Stimulated activated CD4-positive, alpha-beta T cell treated with anti-CD3 and anti-CD28 coated beads, Interleukin-15, amount 100 ng/mL, for 48 hours (primary cell): Measurements from ENCODE around the gene CPEB1.
A peak's percentile ranks its signal among the peaks of the same experiment; 100 is the strongest.

ENCODE experiments used
- DNase-seq, 2 donors: peaks; one replicate each; pipeline ENCODE4 v3.0.0-alpha.2; 2020; ENCODE audit warnings: low read depth in 2 of 2

Gene CPEB1

DNA sequence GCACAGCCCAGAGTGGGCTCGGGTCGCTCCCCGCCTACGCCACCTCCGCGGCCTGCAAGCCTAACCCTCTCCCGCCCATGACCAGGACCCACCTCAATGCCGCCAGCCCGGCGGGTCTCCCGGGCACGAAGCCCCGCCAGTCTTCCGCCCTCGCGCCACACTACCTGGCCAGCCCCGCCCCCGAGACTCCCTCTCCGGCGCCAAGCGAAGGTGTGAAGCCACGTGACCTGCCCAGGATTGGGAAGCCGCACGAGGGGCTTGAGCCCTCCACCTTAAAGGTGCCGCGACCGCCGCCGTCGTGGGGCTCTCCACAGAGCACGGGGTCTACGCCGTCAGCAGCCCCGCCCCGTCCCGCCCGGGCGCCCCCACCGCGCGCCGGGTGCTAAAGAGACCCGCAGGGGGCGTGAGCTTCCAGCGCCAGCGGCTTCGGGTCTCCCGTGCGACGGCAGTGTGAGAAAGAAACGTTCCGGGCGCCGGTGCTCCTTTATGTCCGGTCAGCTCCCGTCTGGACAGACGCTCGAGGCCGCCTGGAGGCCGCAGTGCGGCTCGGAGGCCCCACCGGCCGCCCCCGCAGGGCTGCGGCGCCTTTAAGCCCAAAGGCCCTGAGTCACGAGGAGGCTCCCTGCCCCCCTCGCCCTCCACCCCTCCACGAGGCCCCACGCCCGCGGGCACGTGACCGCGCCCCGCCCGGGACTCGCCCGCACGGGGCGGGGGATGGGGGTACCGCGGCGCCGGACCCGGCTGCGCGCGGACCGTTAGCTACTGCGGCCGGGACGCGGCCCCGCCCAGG, at the start of gene CPEB1:
Gene CPEB1 (minus strand): TSS at position 319 of the 790 bp plus-strand sequence. CDS start 18,904 bp downstream, outside the sequence.
- DNase-seq = peak in 1 of 2 donors; percentile 22

DNA sequence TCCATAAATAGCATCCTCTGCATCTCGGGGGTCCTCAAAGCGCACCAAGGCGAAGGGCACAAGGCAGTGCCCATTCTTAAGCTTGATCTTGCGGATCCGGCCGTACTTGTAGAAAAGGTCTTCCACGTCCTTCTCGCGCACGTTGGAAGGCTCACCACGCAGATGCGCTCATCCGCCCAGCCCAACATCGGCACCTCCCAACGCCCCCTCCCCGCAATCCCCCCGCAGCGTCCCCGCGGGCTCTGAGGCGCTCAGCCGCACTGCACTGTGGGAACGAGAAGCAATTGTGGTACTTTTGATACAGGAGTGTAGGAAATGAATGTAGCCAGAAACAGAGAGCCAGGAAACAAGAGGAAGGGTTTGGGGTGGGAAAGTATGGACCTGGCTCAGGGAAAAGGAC, 45.0 kb upstream of the CPEB1 start:
- no peak for DNase-seq

DNA sequence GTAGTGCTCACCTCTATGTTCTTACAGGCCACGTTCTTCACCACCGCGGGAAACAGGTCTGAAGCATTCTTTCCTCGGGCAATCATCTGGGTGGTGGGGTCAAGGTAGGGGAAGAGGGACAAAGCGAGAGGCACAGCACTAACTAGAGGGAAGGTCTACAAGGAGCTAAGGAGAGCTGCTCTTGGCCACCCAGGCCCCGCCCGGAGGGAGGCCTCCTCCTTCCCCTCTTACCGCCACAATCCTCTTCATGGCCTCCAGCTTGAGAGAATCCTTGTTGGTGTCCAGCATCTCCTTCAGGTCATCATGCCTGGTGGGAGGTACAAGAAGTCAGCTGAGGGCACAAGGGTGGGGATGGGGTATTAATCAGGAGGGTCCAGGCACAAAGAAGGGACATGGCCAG, 42.0 kb upstream of the CPEB1 start:
- no peak for DNase-seq

DNA sequence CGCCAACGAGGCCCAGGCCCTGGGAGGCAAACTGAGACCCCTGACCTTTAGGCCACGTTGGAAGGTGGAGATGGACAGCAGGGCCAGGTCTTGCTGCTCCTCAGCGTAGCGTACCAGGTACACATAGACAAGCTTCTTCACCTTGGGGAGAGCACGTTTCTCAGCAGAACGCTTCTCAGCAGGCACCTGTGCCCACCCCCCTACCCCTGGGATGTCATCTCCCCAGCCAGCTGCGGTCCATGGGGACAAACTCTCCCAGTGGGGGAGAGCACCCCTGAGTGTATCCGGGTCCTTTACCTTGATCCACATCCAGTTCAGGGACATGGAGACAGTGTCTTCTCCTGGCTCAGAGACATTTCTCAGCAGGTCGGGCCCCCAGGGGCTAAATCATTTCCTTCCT, 41.5 kb upstream of the CPEB1 start:
- DNase-seq = no peak

DNA sequence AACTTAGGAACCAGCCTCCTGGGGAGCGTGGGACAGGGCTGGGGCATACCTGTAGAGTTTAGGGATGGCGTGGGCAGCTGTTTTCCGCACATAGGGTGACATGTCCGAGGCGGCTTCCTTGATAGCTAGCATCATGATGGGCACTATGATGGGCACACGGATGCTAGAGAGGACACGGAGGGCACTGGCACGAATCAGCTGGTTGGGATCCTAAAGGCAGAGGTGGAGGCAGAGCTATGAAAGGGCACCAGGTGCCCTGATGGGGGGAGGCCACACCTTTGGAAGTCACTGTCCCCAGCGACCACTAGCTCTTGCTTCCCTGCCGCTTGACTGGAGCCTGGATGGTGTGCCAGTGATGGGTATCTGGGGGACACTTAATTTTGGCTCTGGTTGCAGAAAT, 34.2 kb upstream of the CPEB1 start:
- DNase-seq = no peak

DNA sequence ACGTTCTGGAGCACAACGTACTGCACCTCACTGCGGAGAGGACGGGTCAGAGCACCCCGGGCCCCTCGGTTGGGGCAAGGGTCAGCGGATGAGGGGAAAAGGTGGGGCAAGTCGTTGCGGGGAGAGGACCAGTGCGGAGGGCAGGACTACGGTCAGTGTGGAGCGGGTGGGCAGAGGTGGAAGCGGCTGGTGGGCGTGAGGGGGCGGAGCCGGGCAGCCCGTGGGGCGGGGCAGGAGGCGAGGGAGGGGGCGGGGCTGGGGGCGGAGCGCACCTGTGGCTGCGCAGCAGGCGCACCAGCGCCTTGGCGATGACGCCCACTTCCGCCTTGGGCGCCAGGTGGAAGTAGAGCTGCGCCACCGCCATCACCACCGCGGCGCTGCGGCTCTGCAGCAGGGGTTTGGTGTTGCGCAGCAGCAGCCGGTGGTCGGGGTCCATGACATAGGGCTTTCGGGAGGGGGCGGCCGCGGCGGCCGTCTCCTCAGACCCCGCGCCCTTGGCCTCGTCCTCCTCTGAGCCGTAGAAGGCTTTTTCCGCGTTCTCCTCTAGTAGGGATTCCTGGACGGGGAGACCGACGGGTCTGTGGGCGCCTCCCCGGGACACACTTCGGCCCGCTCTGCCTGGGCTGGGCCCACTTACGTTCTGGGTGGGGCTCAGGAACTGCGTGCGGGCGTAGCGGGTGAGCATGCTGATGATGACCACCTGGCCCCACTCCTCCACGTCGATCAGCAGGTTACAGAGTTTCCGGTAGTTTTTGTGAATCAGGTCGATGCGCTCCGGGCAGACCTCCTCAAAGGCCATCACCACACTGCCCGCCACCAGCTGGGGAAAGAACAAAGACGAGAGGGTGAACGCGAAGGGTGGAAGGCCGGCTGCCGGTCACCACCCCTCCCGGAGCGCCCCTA, 33.3 kb upstream of the CPEB1 start:
- peak; percentile 61 to 63 for DNase-seq

DNA sequence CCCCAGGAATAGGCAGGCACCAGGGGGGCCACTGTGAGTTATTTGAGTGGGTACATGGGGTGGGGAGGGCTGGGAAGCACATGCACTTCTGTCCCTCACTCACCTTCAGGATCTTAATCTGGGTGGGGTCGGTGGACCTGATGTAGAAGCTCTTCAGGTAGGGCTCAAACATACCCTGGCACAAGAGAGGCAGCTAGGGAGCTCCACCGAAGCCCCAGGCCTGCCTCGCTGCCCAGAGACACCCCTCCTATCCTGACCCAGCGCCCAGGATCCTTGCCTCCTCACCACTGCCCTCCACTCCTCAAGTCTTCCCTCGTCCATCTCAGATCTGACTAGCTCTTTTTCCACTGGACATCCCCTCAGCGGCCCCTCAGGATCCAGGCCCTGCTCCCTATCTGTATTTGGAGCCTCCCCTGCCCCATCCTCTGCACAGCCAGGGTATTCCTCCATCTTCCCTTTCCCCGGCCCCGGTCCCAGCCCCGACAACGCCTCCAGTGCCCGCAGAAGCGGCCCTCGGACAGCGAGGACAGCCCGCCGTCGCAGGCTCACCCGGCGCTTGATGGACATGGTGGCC, 32.5 kb upstream of the CPEB1 start:
- DNase-seq = no peak

DNA sequence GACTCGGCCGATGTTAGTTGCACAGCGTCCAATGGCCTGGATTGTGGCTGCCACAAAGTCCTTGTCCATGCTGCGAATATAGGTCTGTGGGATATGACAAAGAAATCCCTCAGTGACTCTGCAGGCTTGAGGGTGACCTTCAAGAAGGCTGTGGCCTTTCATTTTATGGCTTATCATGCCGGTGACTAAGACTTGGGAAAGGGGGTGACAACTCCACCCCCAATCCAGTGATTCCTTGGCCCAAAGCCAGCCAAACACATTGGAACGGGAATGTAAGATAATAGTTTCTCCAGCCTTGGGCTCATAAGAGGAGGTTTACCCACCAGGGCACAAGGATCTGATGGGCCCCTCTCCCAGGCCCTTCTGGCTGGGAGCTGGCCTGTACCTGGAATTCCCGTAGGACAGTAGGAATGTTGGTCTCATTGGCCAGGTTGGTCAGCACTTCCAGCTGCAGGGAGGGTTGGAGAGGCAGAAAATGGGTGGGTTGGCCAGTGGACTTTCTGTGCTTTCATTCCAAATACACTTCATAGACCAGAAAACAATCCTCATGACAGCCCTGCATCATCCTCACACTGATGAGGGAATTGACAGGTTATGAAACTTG, 30.7 kb upstream of the CPEB1 start:
- no peak for DNase-seq

DNA sequence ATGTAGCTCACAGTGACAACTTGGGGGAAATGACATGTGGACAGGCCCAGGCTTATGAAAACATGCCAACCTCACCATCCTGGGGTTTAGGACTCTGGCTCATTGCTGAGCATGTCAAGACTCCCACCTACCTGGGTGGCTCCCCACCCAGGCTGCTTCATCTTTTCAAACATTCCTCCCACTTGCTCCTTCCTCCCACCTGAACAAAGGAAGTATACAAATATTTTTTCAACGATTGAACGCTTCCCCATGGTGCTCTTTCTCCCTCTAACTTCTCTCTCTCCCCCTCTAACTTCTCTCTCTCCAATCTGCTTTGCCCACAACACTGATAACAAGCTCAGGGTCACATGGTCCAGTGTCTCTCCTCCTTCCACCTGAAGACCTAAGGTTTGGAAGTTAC, 27.7 kb upstream of the CPEB1 start:
- DNase-seq = no peak

DNA sequence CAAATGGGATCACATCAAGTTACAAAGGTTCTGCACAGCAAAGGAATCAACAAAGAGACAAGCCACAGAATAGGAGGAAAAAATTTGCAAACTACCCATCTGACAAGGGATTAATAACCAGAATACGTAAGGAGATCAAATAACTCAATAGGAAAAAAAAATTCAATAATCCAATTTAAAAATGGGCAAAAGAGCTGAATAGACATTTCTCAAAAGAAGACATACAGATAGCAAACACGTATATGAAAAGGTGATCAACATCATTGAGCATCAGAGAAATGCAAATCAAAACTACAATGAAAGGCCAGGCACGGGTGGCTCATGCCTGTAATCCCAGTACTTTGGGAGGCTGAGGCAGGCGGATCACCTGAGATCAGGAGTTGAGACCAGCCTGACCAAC, 23.5 kb upstream of the CPEB1 start:
- DNase-seq = no peak

DNA sequence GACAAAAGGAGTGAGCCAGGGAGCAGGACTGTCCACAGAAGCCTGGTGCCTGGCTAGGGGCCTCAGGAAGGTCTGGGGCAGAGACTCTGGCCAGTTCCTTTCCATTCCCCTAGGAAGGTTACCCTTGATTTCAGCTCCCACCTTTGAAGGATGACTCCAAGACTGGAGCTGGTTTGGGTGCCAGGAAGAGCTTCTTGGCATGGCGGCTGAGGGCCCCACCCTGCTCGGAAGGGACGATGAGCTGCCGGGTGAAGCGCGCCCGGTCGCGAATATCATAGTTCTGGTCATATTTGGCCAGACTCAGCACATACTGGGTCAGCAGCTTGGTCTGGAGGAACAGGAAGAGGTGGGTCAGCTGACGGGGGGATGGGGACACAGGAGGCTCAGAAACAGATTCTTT, 19.4 kb upstream of the CPEB1 start:
- DNase-seq = no peak

DNA sequence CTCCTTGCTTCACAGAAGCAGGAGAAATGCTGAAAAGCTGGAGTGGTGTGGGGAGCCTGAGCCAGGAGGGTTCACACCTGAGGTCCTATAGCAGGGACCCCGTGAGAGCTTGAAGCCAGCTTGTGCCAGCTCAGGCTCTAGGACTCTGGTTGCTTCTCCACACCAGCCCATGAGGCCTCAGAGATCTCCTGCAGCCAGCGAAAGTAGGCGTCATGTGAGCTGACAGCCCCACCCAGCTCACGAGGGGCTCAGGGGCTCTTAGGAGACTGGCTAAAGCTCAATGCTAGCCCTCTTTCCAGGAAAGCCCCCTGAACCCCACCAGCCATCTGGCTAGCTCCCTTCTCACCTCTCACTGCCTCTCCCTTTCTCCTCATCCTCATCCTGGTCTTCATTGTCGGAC, 16.9 kb upstream of the CPEB1 start:
- no peak for DNase-seq

DNA sequence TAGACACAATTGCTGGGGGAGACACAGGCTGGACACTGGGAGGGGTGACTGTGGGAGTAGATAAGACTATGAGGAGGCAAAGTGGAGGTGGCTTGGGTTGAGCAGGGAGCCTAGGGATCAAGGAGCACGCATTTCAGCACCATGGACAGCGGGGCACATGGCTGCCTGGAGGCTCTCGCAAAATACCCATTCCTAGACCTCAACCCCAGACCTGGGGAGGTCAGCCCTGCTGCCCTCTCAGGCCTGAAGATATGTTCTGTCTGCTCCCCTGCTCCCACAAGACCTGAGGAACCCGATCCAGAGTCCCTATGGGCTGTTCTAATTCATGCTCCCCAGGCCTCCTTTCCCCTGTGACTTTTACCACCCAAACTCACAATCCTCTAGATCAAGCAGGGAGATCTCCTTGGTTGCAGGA, 16.0 kb upstream of the CPEB1 start:
- no peak for DNase-seq

DNA sequence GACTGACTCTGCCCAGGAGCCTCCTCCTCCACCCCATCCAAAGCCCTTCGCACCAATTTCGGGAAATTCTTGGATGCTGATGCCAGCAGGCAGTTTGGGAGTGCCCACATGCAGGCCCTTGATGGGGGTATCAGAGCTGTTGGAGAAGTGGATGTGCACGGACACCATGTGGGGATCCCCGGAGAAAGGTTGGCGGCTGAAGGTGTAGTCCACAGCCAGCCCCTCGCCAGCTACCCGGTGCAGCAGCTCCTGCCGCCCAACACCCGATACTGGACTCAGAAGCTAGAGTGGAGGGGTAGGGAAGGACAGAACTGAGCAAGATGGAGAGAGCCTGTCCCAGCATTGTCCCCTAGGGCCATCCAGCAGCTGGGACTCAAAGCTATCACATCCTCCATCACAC, 15.5 kb upstream of the CPEB1 start:
- no peak for DNase-seq

DNA sequence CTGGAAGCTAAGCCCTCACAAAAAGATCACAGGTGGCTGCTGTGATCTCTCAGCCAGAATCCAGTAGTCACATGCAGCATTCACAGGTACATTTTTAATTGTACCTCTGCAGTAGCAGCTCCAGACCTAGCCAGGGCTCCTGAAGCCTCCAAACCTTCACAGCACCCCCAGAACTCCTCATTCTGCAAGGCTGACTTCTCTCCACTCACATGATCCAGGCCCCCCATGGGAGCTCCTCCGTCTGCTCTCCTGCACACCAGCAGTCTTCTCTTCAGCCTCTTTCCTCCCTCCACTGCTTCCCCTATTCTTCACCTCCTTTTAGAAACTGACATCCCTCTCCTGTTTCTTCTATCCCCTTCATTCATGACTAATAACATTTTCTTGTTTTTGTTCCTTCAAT, 13.2 kb upstream of the CPEB1 start:
- no peak for DNase-seq

DNA sequence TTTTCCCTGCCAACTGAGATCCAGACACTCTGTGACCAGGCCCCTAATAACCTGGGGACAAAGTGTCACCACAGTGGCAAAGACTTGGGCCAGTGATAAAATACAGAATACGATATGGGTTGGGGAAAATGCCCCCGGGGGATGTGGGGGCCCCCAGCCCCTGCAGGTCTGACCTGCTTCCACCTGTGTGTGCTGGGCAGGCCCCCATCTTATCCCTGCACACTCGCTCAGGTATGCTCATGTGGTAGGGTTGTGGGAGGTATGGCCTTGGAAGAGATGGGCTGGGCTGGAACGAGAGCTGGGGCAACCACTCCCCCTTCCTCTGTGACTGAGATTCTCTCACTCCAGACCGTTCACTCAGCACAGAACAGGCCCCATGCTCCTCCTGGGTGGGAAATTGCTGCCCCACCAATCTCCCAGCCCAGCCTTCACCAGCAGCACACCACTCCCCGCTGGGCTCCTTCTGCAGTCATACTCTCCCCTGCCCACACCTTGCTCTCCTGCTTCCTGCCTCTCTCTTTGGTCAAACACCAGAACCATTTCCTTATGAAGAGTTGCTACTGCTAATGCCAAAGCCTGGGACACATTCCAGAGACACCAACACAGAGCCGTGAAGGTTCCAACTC, 9.6 kb upstream of the CPEB1 start:
- DNase-seq = no peak

DNA sequence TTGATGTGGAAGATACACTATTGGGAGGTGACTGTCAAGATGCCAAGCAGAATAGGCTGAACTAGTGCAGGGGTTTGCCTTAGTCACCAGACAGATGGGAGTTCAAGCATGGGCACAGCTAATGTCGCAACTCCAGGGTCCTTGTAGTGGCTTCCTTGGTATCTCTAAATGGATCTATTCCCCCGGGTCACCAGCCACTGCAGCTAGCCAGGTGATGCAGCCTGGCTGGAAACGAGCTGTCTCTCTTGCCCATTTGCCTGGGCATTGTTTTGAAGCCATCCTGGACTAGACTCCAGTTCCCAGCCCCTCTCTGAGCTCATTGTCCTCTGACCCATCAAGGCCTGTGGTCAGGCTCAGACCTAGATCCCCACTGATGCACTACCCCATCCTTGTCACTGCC, 8.4 kb upstream of the CPEB1 start:
- no peak for DNase-seq

DNA sequence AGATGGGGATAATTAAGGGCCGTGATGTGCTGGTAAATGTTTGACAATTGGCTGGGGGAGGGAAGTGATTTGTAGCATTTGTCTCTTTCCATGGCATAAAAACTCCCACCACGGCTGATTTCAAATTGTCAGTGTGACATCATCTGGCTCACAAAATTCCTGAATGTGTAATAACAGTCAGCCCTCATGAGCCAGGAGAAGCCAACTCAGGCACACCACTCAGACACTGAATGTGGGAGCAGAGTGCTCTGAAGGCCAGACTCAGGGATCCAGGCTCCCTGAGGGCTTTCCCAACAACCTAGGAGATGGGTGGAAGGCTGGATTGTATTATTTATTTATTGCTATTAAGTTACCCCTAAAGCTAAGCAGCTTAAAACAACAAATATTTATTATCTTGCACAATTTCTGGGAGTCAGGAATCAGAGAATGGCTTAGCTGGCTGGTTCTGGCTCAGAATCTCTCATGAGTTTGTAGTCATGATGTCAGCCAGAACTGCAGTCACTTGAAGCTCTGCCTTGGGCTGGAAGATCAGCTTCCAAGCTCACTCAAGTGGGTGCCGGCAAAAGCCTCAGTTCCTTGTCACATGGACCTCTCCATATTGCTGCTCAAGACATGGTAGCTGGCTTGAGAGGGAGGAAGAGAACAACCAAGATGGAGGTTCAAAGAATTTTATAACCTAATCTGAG, 6.5 kb upstream of the CPEB1 start:
- DNase-seq = no peak

DNA sequence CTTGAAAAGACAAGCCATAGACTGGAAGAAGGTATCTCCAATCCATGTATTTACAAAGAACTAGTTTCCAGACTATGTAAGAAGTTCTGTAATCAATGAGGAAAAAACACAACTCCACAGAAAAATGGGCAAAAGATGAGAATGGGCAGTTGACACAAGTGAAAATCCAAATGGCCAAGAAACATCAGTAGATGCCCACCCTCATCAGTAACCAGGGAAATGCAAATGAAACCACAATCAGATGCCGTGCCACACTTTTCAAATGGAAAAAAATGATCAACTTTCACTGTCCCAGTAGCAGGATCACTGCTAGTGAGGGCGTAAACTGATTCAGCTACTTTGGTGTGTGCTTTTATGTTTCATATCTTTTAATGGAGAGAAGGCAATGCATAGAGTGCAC, 4.5 kb upstream of the CPEB1 start:
- no peak for DNase-seq

DNA sequence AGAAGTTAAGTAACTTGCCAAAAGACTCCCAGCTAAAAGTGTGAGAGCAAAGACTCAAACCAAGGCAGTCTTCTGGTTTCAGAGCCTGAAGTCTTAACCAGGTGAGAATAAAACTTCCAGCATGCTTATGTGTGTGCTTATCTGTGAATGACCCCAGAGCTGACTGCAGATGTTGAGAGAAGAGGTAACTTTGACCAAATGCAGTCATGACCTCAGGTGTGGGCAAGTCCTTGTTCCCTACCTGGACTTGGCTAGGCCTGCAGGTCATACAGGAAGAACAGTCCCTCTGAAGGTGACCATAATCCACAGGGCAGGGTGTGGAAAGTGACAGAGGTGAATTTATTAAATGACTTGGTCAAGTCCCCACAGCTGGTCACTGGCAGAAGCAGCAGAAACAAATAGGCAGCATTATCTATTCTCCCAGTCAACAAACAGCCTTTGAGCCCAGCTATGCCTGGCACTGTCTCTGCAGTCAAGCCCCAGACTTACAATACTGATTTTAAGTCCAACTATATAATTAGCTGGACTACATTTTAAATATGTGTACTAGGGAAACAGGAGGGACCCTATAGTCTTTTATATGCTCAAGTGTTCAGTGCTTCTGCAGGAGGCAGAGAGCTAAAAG, 3.0 kb upstream of the CPEB1 start:
- no peak for DNase-seq
